ENCODE data around the gene ZKSCAN4.

ZKSCAN4 gene

GRCh38 chr6:28215425-28215824, 36.6 kb downstream of the ZKSCAN4 start:
- no peak overlapping the region for H3K27ac ChIP-seq
- TF ChIP-seq ZFX (IDR thresholded peaks at IDR 0.05; ENCODE audit: borderline replicate concordance) = no peak
- TF ChIP-seq CTCF (IDR thresholded peaks at IDR 0.05) = no peak

- peak overlapping the region; percentile 76 for H3K27ac ChIP-seq
Measured at GRCh38 chr6:28213213-28213523, 38.9 kb downstream of the ZKSCAN4 start.

GRCh38 chr6:28212510-28213212, 39.4 kb downstream of the ZKSCAN4 start:
- H3K27ac ChIP-seq = peak overlapping the region; percentile 76

More at GRCh38 chr6:28213213-28213523, 38.9 kb downstream of the ZKSCAN4 start:
- TF ChIP-seq ZFX (IDR thresholded peaks at IDR 0.05; ENCODE audit: borderline replicate concordance) (no peak), CTCF (IDR thresholded peaks at IDR 0.05) (no peak)

GRCh38 chr6:28211840-28212509, 40.1 kb downstream of the ZKSCAN4 start:
- peak overlapping the region; percentile 76 for H3K27ac ChIP-seq
- TF ChIP-seq CTCF (IDR thresholded peaks at IDR 0.05) (no peak), ZFX (IDR thresholded peaks at IDR 0.05; ENCODE audit: borderline replicate concordance) (no peak)

More at GRCh38 chr6:28212510-28213212, 39.4 kb downstream of the ZKSCAN4 start:
- TF ChIP-seq ZFX (IDR thresholded peaks at IDR 0.05; ENCODE audit: borderline replicate concordance) (no peak), CTCF (IDR thresholded peaks at IDR 0.05) (peak; percentile 26)

GRCh38 chr6:28209753-28210535, 42.1 kb downstream of the ZKSCAN4 start:
- TF ChIP-seq ZFX (IDR thresholded peaks at IDR 0.05; ENCODE audit: borderline replicate concordance) (no peak), CTCF (IDR thresholded peaks at IDR 0.05) (no peak)
- H3K27ac ChIP-seq = no peak overlapping the region

- no peak overlapping the region for H3K27ac ChIP-seq
Measured at GRCh38 chr6:28208111-28208659, 43.9 kb downstream of the ZKSCAN4 start.

More at GRCh38 chr6:28208111-28208659, 43.9 kb downstream of the ZKSCAN4 start:
- TF ChIP-seq CTCF (IDR thresholded peaks at IDR 0.05) (no peak), ZFX (IDR thresholded peaks at IDR 0.05; ENCODE audit: borderline replicate concordance) (no peak)

Measured in 22Rv1 (cell line).